NCI-H446 (cell line): ENCODE measurements around the gene DRC7.
"Not testable (repeated sequence)": the region's sequence is repeated elsewhere in the genome, so short reads cannot be mapped to it uniquely, and the experiment has no call there.

Source experiments
- DNase-seq, 2 experiments: peaks; one replicate each; lab custom pipeline; 2025; lab: John Stamatoyannopoulos, UW

Gene DRC7

DNA sequence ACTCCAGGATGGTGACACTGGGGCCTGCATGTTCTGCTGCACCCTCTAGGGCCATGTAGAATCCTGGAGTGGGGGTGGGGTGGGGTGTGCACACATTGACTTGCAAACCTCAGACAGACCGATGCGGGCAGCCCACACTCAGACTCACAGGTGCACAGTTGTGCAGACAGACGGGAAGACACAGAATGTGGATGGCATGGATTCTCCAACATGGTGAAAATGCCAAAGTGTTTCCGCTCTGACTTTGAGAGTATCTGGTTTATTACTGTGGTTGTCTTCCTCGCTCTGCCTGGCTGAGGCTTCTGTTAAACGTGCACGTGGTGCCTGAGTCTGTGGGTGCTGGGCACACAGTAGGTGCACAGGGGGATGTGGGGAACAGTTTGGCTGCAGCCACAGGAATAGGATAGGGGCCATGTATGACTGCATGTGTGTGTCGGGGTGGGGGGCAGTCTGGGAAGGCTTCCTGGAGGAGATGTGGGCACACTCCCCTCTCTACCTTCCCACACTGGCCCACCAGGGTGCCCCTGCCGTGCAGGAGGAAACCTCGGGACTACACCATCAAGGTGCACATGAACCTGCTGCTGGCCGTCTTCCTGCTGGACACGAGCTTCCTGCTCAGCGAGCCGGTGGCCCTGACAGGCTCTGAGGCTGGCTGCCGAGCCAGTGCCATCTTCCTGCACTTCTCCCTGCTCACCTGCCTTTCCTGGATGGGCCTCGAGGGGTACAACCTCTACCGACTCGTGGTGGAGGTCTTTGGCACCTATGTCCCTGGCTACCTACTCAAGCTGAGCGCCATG is 35.5 kb upstream of the DRC7 start:
- DNase-seq: no peak

DNA sequence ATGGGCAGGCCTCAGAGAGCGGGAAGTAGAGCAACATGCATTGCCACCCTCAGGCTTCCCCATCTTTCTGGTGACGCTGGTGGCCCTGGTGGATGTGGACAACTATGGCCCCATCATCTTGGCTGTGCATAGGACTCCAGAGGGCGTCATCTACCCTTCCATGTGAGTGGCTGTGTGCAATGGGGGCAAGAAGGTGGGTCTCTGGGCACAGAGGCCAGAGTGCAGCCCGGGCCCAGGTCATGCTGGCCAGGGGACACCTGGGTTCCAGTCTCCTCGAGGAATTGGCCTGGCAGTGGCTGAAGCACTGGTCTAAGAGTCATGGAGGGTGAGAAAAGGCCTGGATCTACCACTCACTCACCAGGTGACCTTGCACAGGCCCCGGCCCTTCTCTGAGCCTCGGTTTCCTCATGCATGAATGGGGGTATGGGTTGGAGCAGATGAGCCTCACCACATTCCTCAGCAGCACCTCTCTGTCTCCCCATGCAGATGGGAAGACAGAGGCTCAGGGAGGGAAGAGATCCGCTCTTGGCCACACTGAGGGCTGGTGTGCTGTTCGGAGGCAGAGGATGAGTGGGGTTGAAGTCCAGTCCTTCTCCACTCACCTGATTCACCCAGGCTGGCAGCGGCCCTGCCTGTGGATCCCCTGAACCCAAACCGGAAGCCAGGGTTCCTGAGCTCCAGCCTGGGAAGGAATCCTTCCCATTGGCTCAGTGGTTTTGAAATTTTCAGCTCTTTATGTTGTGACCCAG is 33.7 kb upstream of the DRC7 start:
- no peak for DNase-seq

GRCh38 chr16:57661510-57661909 is 33.1 kb upstream of the DRC7 start:
- DNase-seq: no peak

- no peak for DNase-seq
Observed at GRCh38 chr16:57661936-57662906, 32.4 kb upstream of the DRC7 start.

DNA sequence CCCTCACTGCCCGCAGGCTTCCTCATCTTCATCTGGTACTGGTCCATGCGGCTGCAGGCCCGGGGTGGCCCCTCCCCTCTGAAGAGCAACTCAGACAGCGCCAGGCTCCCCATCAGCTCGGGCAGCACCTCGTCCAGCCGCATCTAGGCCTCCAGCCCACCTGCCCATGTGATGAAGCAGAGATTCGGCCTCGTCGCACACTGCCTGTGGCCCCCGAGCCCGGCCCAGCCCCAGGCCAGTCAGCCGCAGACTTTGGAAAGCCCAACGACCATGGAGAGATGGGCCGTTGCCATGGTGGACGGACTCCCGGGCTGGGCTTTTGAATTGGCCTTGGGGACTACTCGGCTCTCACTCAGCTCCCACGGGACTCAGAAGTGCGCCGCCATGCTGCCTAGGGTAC is 31.2 kb upstream of the DRC7 start:
- DNase-seq: no peak

GRCh38 chr16:57663917-57664661 is 30.5 kb upstream of the DRC7 start:
- DNase-seq: no peak

- DNase-seq: no peak
Observed at GRCh38 chr16:57664662-57665025, 30.0 kb upstream of the DRC7 start.

GRCh38 chr16:57665541-57665940 is 29.1 kb upstream of the DRC7 start:
- DNase-seq: no peak

DNA sequence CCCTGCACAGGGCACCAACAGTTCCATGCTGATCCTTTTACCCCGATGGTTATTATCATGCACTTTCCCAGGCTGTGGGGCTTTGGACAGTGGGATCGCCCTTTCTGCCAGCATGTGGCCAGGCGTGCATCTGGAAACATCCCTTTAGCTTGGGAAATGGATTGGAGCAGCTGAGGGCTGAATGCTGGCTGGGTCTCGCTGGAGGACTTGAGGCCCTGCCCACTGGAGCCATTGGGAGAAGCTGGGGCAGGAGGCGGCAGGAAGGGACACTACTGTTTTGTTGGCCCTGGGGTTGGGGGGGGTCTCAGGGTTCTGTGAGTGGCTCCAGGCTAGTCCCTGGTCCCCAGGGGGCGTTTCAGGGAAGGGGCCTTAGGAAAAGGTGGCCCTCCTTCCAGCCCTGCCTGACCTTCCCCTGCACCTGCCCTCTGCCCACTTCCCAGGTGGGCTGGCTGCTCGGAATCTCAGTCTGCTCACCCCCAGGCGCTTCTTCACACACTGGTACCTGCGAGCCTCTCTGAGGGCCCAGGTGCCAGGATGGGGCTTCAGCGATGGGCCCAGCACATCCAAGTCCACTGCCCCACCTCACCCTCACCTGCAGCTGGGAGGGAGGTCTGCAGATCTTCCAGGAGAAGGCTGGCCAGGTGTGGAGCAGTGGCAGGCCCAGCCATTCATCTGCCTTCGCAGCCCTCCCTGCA is 28.1 kb upstream of the DRC7 start:
- DNase-seq: no peak

GRCh38 chr16:57667048-57667525 is 27.5 kb upstream of the DRC7 start:
- DNase-seq: no peak

- DNase-seq: no peak
Observed at GRCh38 chr16:57667526-57668262, 26.9 kb upstream of the DRC7 start.

GRCh38 chr16:57668263-57668571 is 26.4 kb upstream of the DRC7 start, which contains the start of gene ADGRG3:
Gene ADGRG3 (plus strand): TSS chr16:57668306. CDS start chr16:57668348, 42 bp downstream.
- no peak for DNase-seq

DNA sequence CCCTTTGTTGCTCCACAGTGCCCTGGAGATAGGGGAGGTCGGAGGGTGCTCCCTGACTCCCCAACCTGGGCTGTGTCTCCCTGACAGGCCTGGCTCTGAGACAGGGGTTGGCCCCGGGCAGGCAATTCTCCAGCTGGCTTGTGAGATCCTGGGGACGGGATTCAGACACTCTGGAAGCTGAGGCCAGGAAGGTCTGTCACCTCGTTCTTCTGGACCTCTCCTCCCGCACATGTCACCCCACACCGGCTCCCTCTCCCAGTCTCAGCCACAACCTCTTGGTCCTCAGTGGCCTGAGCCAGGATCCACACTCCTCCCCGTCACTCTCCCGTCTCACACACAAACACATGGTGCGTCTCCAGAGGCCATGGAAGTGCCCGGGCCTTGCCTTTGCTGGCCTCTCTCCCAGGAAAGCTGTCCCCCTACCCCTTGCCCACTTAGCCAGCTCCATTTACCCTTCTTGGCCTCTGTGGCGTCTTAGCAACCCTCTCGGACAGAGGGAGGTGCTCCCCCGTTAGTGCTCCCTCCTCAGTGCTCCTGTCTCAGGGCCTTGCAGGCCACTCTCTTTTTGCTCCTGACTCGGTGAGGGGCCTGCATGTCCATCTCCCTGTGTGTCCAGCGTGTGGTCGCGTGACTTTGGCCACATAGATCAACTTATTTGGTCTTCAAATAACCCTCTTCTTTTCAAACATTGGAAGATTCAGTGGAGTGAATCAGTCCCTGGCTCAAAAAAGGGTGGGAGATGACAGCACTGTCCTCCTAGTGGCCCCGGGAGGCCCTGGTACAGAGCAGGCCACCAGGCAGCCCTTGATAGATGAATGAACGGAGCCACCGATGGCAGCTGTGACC is 25.8 kb upstream of the DRC7 start:
- no peak for DNase-seq

DNA sequence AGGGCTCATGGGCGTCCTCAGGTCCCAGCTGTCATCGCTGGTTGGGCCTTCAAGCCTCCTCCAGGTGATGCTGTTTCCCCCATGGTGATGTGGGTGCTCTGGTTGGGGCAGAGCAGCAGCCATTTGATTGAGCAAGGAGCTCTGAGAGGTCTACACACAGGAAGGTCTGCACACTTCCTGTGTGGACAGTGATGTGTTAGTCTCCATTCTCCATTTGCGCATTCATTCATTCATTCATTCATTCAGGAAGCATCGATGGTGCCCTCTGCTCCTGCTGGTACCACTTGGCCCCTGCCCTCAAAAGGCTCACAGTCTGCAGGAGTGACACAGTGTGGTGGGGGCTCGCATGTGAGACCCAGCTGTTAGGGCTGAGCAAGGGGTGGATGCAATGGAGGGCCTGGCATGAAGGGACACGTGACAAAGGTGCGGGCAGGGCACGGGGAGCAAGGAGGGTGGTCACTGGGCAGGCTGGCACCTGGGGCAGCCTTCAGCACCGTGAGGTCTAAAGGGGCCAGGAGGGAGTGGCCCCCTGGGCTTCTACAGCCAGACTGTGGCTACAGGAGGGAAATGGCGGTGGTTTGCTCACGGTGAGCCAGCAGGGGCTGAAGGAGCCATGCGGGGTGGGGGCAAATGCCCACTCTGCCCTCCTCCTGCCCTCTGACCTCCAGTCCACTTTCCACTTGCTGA is 25.0 kb upstream of the DRC7 start:
- DNase-seq: no peak

DNA sequence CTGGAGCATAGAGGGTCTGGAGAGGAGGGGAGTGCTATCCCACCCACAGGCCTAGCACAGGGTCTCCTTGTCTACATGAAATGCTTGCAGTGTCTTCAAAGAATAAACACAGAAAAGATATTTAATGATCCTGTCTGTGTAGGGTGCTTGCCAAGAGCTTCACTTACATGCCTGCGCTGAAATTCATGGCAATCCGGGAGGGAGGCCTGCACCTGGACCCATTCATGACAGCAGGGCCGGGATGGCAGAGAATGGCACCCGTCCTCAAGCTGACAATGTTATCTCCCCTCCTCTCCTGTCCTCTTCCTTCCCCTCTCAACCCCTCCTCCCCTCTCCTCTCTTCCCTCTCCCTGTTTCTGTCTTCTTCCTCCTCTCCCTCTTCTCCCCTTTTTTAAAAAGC is 24.4 kb upstream of the DRC7 start:
- DNase-seq: no peak

DNA sequence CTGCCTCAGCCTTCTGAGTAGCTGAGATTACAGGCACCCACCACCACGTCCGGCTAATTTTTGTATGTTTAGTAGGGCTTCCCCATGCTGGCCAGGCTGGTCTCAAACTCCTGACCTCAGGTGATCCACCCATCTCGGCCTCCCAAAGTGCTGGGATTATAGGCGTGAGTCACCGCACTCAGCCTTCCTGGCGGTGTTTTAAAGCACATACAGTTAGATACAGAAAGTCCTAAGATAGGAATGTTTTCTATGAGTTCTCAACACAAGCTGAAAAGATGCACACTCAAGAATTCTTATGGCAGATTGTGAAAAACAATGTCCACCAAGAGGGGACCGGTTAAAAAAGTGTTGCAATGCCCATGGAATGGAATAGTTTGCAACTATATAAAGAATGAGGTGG is 23.2 kb upstream of the DRC7 start:
- DNase-seq: not testable (repeated sequence)

DNA sequence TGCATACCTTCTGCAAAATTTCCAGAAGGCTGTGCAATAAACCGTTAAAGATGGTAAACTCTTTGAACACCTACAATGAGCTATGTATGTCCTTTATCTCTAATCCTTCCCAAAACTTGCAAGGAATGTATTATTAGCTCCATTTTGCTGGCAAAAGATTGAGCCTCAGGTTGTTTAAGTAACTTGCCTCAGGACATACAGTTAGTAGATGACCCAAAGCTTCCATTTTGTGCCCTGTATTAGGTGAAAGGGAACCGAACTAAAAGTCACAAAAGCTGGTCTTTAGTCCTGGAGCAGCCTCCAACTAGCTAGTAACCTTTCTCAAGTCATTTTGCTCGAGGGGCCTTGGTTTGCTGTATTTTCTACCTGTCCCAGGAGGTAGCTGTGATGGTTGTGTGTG is 22.2 kb upstream of the DRC7 start:
- DNase-seq: no peak

GRCh38 chr16:57672824-57673223 is 21.8 kb upstream of the DRC7 start:
- no peak for DNase-seq
